ENCODE results near the gene DRG2.

The DRG2 gene

GRCh38 chr17:18143044-18143936 lies 55.5 kb downstream of the DRG2 start:
- no peak for DNase-seq (ENCODE audit: low spot score)

GRCh38 chr17:18144261-18144660 lies 56.5 kb downstream of the DRG2 start:
- DNase-seq (ENCODE audit: low spot score): no peak

GRCh38 chr17:18144855-18145254 lies 57.1 kb downstream of the DRG2 start:
- DNase-seq (ENCODE audit: low spot score): no peak

- DNase-seq (ENCODE audit: low spot score): no peak
Measured at GRCh38 chr17:18145811-18146210, 58.1 kb downstream of the DRG2 start.

DNA sequence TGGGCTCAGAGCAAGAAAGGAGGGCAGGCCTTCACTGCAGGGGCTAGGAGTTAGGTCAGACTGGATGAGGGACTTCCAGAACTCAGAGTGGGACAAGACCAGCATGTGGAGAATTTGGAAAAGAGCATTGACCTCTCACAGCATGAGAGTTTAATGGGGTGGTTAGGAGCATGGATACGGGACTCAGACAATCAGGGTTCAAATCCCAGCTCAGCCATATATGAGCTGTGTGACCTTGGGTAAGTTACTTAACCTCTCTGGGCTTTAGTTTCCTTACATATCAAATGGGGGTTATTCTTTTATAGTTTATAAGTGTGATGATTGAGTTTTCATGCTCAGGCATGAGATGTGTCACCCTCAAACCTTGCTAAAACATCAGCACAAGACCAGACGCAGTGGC lies 58.5 kb downstream of the DRG2 start:
- DNase-seq (ENCODE audit: low spot score): no peak

DNA sequence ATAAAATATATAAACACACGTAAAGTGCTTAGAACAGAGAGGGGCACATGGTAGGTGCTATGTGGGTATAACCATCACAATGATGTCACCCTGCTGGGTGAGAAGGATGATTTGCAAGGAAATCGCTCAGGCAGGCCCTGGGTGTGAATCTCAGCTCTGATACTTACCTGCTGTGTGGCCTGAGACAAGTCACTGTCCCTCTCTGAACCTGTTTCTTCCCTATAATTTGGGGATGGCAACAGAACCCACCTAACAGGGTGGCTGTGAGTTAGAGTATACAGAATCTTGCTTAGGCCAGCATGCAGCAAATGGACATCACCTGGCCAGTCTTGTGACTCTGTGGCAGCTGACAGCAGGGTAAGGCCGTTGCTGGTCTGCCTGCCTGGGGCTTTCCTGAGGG lies 59.2 kb downstream of the DRG2 start:
- no peak for DNase-seq (ENCODE audit: low spot score)

GRCh38 chr17:18148586-18148985 lies 60.8 kb downstream of the DRG2 start:
- DNase-seq (ENCODE audit: low spot score): no peak

- DNase-seq (ENCODE audit: low spot score): no peak
Measured at GRCh38 chr17:18151290-18151689, 63.5 kb downstream of the DRG2 start.

- DNase-seq (ENCODE audit: low spot score): no peak
Measured at GRCh38 chr17:18155179-18155578, 67.4 kb downstream of the DRG2 start.

DNA sequence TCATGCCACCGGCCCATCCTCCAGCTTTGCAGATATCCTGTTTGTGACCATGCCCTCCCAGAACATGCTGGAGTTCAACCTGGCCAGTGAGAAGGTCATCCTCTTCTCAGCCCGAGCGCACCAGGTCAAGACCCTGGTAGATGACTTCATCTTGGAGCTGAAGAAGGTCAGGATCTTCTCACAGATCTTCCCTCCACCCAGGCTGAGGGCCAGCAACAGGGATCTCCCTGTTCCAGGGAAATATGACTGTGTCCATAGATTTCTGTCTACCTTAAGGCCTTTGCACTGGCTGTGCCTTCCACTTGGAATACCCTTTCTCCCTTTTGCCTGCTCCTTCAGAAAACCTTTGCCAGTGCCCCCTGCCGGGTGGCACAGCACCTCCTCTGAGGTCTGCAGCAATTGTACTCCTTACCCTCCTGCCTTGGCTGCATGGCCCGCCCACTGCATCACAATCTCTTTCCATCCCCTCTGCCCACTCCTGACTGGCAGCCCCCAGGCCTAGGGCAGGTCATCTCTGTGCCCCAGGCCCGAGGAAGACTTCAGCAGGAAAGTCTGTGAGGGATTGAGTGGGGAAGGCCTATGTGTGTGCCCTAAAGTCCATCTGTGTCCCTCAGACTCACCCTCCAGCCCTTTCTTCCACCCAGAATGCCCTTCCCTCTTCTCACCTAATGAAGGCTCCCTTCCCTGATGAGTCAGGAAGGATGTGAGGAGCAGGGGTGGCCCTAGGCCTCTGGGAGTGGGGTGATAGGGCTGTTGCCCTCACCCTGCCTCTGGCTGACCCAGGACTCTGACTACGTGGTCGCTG lies 68.6 kb downstream of the DRG2 start:
- no peak for DNase-seq (ENCODE audit: low spot score)

GRCh38 chr17:18156976-18157280 lies 69.2 kb downstream of the DRG2 start:
- DNase-seq (ENCODE audit: low spot score): no peak

Data from hepatic stellate cell (primary cell).